Fibroblast of the aortic adventitia (primary cell): ENCODE results near the gene PPP1R2C. TPM values are rescaled to one million over a fixed set of nuclear protein-coding genes. Genes with fewer than 3 reads are reported as not detected.
A peak's percentile ranks its signal among the peaks of the same experiment; 100 is the strongest.

Experiments used
- DNase-seq: peaks from one replicate; pipeline ENCODE4 v3.0.0-alpha.2; 2010; ENCODE audit warnings: low read depth
- H3K4me3 ChIP-seq: 2 replicates; pipeline ENCODE4 v1.5.1; 2011; ENCODE audit warnings: low read depth, mild to moderate bottlenecking, control low read depth, low read length, moderate library complexity
- CTCF ChIP-seq: IDR thresholded peaks from 2 replicates; pipeline ENCODE4 v1.5.1; 2011; ENCODE audit warnings: mild to moderate bottlenecking, low read length, control low read depth, inconsistent platforms; ENCODE audit not compliant: insufficient read depth
- total RNA-seq: library from RNA; depleted of rRNA; stranded (reverse); fragments of >200 nt; gene quantifications from 2 replicates; pipeline ENCODE4 v1.2.3, GENCODE V29; 2012; ENCODE audit warnings: low replicate concordance

Gene PPP1R2C
- total RNA-seq, 1 donor: not detected

DNA sequence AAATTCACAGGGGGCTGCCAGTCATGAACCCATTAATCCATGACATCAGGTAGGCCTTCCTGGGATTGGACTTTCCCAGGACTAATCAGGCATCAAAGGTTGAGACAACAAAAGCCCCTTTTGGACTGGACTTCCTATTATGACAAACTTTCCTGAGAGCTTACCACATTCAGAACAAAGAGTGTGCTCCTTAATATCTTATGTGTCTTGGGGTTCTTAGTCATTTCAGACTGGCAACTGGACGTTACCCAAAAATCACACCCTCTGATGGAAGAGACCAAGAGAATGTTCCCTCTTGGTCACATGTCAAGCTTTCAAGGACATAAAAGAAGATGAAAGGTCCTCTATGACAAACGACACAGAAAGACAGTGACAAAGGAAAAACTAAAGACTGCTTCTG, 31.6 kb upstream of the PPP1R2C start:
- H3K4me3 ChIP-seq: no peak overlapping the region
- no peak for TF ChIP-seq CTCF
- no peak for DNase-seq

- no peak for TF ChIP-seq CTCF
- DNase-seq: no peak
- H3K4me3 ChIP-seq: no peak overlapping the region
These were observed 29.4 kb upstream of the PPP1R2C start for GRCh38 chrX:42807393-42807792.

- H3K4me3 ChIP-seq: no peak overlapping the region
- DNase-seq: no peak
- no peak for TF ChIP-seq CTCF
These were observed 26.6 kb upstream of the PPP1R2C start for GRCh38 chrX:42804524-42804923.

DNA sequence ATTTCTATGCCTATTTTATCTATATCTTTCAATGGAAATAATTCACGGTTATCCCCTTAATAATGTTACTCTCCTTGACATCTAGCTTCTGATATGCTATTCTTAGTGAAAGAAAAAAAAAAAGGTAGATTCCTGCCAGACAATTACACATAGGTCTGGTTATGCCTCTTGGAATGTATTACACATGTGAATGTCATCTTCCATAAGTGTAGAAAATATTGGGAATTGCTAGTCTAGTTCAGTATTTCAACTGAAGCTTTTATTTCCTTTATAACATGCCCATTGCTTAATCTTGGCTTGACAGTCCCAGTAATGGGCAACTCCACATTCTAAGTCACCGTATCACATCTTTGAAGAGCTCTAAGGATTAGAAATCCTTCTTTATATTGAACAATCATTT, 25.4 kb upstream of the PPP1R2C start:
- TF ChIP-seq CTCF: no peak
- peak; percentile 63 for DNase-seq
- no peak overlapping the region for H3K4me3 ChIP-seq

DNA sequence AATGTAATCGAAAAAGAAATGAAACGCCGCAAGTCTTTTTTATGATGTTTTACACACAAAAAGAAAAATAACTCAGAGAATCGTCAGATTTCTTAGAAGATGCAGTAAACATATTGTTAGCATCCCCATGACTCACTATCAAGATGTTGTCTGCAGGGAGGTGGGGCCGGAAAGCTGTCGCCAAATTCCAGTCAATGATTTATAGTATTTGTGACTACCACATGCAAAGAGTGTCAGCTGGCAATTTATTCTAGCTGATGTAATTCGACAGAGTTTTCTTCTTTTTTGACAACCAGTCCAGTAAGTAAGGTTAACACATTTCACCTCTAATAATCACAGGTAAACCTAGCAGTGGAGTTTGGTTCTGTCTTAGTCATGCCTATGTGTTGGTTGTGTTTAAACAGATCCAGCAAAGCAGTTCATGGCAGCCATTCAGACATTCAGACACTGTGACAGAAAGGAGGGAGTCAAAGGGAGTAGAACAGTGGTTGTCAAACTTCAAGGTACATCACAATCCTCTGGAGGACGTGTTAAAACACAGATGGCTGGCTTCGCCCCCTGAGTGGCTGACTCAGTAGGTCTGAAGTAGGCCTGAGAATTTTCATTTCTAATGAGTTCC, 19.8 kb upstream of the PPP1R2C start:
- no peak for DNase-seq
- TF ChIP-seq CTCF: no peak
- no peak overlapping the region for H3K4me3 ChIP-seq

- no peak overlapping the region for H3K4me3 ChIP-seq
- DNase-seq: no peak
- TF ChIP-seq CTCF: no peak
These were observed 5.5 kb upstream of the PPP1R2C start for GRCh38 chrX:42783451-42783850.

- no peak for TF ChIP-seq CTCF
- DNase-seq: peak; percentile 78
- H3K4me3 ChIP-seq: no peak overlapping the region
These were observed 1.8 kb downstream of the PPP1R2C start for GRCh38 chrX:42776195-42776594.
